Mucosa of stomach (tissue), 1 donor: ENCODE measurements around the gene SLC7A14.

Experiments
- H3K27me3 ChIP-seq: one replicate; pipeline ENCODE4 v1.7.0; 2013; ENCODE audit warnings: mild to moderate bottlenecking, low read length; ENCODE audit not compliant: control insufficient read depth, insufficient read depth
- H3K36me3 ChIP-seq: one replicate; pipeline ENCODE4 v1.7.0; 2013; ENCODE audit warnings: low read length; ENCODE audit not compliant: control insufficient read depth, insufficient read depth
- H3K4me1 ChIP-seq: one replicate; pipeline ENCODE4 v1.7.0; 2013; ENCODE audit warnings: mild to moderate bottlenecking, low read length; ENCODE audit not compliant: control insufficient read depth, insufficient read depth
- H3K4me3 ChIP-seq: one replicate; pipeline ENCODE4 v1.7.0; 2013; ENCODE audit warnings: low read length
- H3K9ac ChIP-seq: one replicate; pipeline ENCODE4 v1.7.0; 2013; ENCODE audit warnings: mild to moderate bottlenecking, low read length, moderate library complexity
- H3K9me3 ChIP-seq: one replicate; pipeline ENCODE4 v1.7.0; 2013; ENCODE audit warnings: mild to moderate bottlenecking, low read length, moderate library complexity; ENCODE audit not compliant: control insufficient read depth
- donor health status: Pancreatic carcinoma.

Gene SLC7A14

DNA sequence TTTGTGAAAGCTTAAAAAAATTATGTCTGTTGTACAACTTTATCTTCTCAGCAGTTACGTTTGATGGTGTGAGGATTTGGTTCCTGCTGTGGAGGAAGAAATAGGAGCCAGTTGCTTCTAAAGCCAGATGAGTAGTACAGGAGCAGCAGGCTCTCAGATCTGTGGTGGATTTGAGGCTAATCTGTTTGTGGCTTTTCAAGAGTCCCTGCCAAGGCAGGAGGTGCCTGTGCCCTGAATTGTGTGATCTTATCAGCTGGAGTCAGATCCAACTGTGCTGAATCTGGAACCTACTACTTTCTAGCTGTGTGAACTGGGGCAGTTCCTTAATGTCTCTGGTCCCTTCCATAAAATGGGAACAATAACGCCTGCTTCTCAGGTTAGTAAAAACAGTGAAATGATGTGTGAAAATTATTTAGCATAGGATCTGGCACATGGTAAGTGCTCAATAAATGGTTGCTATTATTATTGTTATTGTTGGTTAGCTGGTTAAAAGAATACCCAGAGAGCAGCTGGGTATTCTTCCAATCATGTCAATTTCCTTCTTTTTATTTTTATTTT, 159.6 kb downstream of the SLC7A14 start:
- no peaks in the 10 kb centered on the region for H3K4me1 ChIP-seq
- H3K9ac ChIP-seq = no peak overlapping the region
- no peaks in the 10 kb centered on the region for H3K9me3 ChIP-seq
- no peaks in the 10 kb centered on the region for H3K27me3 ChIP-seq
- no peak overlapping the region for H3K4me3 ChIP-seq
- no peaks in the 10 kb centered on the region for H3K36me3 ChIP-seq

DNA sequence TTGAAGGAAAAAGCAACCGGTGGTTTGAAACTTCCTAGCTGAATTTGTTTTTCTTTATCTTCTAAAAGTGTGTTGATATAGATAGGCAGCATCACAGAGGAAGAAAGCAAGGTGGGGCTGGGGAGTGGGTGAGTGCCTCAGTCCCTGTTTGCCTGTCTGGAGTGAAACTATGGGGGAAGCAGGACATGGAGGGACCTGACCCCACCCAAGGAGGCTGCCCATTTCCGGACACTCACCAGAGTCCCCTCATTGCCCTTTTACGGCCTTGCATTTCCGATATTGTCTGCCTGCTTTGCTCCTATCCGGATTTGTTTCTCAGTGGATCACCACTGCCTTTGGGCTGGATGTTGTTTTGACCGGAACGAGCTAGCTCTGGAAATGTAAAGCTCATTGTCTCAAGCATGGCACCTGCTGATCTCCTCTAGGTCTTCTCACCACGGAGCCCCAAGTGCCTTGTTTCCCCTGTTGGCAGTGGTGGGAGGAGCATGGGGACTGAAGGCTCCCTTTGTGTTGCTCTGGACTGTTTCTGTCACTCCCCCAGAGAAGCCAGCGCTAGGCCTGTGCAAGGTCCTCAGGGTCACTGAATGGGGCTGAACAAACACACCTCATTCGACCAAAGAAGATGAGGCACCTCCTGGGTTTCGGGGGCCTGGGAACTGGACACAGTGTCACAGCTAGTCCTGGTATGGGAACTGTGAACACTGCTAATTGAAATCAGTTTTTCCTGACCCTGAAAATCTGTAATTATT, 160.2 kb downstream of the SLC7A14 start:
- Histone ChIP-seq H3K4me3 (no peak overlapping the region), H3K4me1 (no peaks in the 10 kb centered on the region), H3K9me3 (no peaks in the 10 kb centered on the region), H3K27me3 (peaks cover 1% of the 10 kb centered on the region), H3K36me3 (no peaks in the 10 kb centered on the region), H3K9ac (no peak overlapping the region)

DNA sequence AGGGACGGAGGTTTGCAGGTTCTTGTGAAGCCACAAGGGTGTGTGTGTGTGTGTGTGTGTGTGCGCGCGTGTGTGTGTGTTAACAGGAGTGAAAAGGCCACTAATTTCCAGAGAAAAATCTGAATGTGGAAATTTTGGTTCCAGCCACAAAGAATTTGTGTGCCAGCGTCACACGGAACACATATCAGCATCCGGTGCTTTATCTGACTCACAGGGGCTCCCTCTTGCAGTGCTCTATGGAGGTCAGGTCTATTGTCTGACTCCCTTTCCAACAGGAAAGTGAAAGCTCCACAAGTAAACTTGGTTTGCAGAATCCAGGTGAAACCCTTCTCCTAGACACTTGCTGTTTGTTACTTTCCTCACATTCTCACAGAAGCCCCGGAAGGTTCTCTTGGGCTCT, 161.0 kb downstream of the SLC7A14 start:
- Histone ChIP-seq H3K4me1 (no peaks in the 10 kb centered on the region), H3K9ac (no peak overlapping the region)

DNA sequence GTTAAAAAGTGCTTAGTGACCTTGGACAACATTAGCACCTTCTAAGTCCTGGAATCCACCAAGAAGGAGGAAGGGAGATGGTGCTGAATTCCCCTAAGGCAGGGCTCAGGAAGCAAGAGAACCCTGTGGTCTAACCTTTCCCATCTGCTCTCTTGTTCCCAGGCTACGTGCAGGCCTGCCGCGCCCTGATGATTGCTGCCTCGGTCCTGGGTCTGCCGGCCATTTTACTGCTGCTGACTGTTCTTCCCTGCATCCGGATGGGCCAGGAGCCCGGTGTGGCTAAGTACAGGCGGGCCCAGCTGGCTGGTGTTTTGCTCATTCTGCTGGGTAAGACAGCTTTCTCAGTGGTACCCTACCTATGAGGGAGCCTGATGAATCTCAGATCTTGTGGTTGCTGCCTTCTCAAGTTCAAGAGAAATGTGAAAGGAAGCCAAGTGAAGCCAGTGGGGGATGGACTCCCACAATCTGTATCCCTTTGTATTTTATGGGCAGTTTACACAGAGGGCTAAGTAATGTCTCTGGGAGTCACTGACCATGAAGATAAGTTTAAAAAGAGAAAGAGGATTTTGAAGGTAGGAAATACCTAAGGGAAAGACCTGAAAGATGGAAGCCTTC, 162.8 kb downstream of the SLC7A14 start:
- Histone ChIP-seq H3K9me3 (no peaks in the 10 kb centered on the region), H3K4me3 (no peak overlapping the region), H3K4me1 (peaks cover 10% of the 10 kb centered on the region), H3K36me3 (no peaks in the 10 kb centered on the region), H3K9ac (no peak overlapping the region), H3K27me3 (peaks cover 27% of the 10 kb centered on the region)

More for the DNA sequence above, 161.0 kb downstream of the SLC7A14 start:
- Histone ChIP-seq H3K27me3 (peaks cover 9% of the 10 kb centered on the region), H3K36me3 (no peaks in the 10 kb centered on the region), H3K9me3 (no peaks in the 10 kb centered on the region), H3K4me3 (no peak overlapping the region)

DNA sequence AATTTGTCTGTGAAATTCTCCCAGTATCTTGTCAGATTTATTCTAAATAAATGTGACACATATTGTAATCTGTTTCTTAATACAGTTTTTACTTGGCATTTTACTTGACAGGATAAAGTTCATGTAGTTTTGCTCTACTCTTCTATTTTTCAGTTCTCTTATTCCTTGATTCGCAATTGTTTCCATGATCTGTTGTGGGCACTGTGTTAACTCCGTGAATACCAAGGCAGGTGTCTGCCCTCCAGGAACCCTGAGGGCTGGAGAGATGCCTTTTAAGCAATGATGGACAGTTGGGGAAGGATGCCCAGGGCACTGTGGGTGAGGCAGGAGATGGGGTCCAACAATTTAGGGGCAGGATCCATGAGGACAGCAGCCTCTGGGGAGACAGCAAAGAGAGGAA, 164.1 kb downstream of the SLC7A14 start:
- no peaks in the 10 kb centered on the region for H3K9me3 ChIP-seq
- peaks cover 27% of the 10 kb centered on the region for H3K27me3 ChIP-seq
- H3K4me3 ChIP-seq = no peak overlapping the region
- no peaks in the 10 kb centered on the region for H3K36me3 ChIP-seq
- peaks cover 10% of the 10 kb centered on the region for H3K4me1 ChIP-seq
- no peak overlapping the region for H3K9ac ChIP-seq

DNA sequence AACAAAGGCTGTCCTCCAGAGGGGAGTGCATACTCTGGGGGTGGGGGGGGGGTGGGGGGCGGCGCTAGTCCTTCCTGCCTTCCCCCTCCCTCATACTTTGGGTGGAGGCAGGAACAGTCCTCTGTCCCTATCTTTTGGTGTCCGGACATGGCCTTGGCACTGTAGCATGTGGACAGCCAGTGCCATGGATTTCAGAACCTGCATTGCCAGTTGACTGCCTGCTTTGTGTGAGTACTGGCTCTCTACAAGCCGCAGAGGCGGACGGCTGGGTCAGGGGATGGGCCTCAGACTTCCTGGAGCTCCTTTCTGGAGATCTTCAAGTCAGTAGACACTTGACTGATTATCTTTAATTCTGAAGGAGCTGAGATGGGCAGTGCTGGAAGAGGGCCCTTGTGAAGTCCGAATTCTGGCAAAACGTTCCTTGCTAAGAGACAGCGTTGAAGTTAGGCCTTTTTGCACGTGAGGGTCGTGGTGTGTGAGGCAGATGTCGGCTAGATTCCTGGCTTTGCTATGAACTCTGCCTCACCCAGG, 164.7 kb downstream of the SLC7A14 start:
- Histone ChIP-seq H3K36me3 (no peaks in the 10 kb centered on the region), H3K9ac (no peak overlapping the region), H3K27me3 (peaks cover 27% of the 10 kb centered on the region), H3K9me3 (no peaks in the 10 kb centered on the region), H3K4me1 (peaks cover 10% of the 10 kb centered on the region), H3K4me3 (no peak overlapping the region)

DNA sequence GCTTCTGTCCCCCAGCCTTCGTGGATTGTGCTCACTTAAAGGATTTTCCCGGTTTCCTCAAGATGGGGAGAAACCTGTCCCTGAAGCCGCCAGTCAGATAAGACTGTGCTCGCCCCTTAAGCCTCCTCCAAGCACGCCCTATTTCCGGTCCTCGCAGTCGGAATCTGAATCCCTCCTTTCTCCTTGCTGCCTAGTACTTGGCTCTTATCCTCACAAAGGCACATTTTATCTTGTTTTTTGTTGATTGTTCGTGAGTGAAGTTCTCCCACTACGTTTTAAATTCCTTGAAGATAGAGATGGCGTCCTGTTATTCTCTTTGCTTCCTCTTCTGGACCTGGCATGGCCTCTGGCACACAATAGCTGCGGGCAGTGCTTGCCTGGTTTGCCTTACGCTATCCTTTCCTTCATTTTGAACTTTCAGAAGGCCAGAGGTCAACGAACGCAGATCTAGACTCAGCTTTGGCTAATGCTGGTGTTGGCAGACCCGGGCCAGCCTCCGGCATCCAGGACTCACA, 165.5 kb downstream of the SLC7A14 start:
- no peak overlapping the region for H3K9ac ChIP-seq
- H3K27me3 ChIP-seq = peaks cover 27% of the 10 kb centered on the region
- H3K36me3 ChIP-seq = no peaks in the 10 kb centered on the region
- H3K4me1 ChIP-seq = peaks cover 10% of the 10 kb centered on the region
- no peaks in the 10 kb centered on the region for H3K9me3 ChIP-seq
- H3K4me3 ChIP-seq = no peak overlapping the region

DNA sequence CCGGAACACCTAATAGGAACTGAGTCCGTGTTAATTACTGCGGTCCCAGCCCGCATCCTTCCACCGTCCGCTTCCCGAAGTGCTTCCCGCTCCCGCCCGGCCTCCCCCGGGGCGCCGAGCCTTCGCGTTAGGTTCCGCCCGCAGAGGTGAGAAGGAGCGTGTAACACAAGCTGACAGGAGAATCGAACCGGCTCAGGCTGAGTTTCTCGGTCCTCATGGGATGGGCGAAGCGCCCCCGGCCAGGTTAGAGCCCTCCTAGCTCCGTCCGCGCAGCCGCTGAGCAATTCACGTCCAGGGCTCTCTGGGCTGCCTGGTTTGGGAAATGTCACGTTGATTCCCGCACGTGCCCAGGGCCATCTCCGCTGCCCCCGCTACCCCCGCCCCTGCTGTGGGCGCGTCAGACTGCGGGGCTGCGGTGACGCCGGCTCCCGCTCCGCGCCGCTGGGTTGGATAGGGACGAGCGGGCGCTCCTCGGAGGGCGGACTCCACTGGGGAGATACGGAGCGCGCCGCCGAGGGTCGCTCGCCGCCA, 166.3 kb downstream of the SLC7A14 start:
- H3K9ac ChIP-seq = no peak overlapping the region
- no peak overlapping the region for H3K4me3 ChIP-seq
- H3K27me3 ChIP-seq = peaks cover 27% of the 10 kb centered on the region
- no peaks in the 10 kb centered on the region for H3K36me3 ChIP-seq
- H3K9me3 ChIP-seq = no peaks in the 10 kb centered on the region
- H3K4me1 ChIP-seq = peaks cover 10% of the 10 kb centered on the region

DNA sequence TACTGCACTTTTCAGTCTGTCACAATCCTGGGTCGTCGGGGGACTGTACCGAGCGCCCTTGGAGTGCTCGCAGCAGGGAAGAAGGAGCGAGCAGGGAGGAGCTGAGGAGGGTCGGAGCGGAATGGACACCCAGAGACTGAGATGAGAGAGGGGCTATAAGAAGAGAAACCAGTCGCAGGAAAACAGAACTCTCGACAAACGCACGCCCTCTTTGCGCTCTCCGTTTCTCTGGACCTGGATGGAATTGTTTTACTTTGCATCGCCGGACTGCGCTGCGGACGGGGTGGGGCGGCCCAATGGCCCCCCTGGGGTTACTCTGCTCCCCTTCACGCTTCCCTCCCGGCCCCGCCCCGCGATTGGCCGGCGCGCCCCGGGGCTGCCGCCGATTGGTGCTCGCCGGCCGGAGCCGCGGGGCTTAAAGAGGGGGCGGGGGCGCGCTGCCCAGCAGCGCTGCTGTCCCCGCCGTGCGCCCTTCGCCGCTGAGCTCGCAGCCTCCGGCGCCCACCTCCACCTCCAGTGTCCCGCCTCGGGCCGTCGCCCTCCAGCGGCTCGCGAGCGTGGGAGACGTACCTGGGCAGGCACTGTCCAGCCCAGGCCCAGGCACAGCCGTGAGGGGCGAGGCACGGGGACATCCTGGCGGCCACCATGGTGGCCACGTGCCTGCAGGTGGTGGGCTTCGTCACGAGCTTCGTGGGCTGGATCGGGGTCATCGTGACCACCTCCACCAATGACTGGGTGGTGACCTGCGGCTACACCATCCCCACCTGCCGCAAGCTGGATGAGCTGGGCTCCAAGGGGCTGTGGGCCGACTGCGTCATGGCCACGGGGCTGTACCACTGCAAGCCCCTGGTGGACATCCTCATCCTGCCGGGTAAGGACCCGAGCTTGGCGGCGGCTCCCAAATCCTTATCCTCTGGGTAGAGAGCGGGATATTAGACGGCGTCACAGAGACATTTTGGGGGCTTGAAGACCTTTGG, 167.2 kb downstream of the SLC7A14 start, which contains the start of gene CLDN11:
Gene CLDN11, plus strand, starts transcription at position 447 of the 977 bp plus-strand sequence. Its CDS starts 199 bp downstream, at position 646.
- no peaks in the 10 kb centered on the region for H3K36me3 ChIP-seq
- H3K4me1 ChIP-seq = peaks cover 10% of the 10 kb centered on the region
- peak within 1 kb of the TSS; percentile 44 for H3K4me3 ChIP-seq
- H3K9ac ChIP-seq = peak within 1 kb of the TSS; percentile 29
- peaks cover 27% of the 10 kb centered on the region for H3K27me3 ChIP-seq
- H3K9me3 ChIP-seq = no peaks in the 10 kb centered on the region

DNA sequence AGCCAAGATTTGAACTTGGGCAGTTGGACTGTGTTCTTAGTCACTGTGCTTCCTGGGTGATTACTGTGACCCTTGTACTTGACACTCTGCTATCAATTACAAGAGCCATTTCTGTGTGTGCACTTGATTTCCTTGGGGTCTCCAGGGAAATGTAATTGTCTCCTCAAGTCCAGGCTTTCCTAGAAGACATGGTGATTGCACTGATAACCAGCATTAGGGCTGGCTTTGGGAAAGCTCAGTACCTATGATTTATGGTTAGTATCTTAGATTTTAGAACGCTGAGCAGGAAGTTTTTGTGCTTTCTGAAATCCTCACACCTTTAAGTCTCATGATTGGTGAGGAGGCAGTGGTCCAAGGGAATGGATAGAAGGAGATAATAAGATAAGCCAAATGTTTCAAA, 168.8 kb downstream of the SLC7A14 start:
- no peak overlapping the region for H3K4me3 ChIP-seq
- H3K9ac ChIP-seq = no peak overlapping the region
- peaks cover 27% of the 10 kb centered on the region for H3K27me3 ChIP-seq
- H3K4me1 ChIP-seq = peaks cover 10% of the 10 kb centered on the region
- no peaks in the 10 kb centered on the region for H3K9me3 ChIP-seq
- H3K36me3 ChIP-seq = no peaks in the 10 kb centered on the region

DNA sequence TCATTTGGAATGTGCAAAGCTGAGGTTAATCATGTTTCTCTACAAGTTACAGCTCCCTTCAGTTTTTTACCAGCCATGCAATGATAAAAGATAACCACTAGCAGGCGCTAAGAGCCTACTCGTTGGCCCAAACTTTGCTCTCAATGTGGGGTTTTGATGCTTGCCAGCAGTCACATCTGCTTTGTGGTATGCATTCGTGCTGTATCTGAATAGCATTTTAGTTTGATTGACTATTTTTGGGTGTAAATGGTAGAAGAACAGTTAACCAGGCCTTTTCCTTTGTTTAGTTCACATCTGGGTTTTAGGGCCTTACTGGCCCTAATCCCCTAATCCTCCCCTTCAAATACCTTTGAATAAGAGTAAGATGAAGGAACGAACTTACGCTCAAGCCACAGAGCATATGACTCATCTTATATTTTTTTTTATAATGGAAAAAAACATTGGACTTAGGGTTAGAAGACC, 171.6 kb downstream of the SLC7A14 start:
- H3K4me1 ChIP-seq = peaks cover 5% of the 10 kb centered on the region
- H3K9ac ChIP-seq = no peak overlapping the region
- H3K36me3 ChIP-seq = no peaks in the 10 kb centered on the region

More for the DNA sequence above, 171.6 kb downstream of the SLC7A14 start:
- Histone ChIP-seq H3K27me3 (peaks cover 11% of the 10 kb centered on the region), H3K4me3 (no peak overlapping the region), H3K9me3 (no peaks in the 10 kb centered on the region)
